GM12865 (cell line): Measurements from ENCODE around the gene NPR2.

Source experiments
- DNase-seq: peaks from one replicate; pipeline ENCODE4 v3.0.0; 2010; ENCODE audit warnings: low read depth
- H3K4me3 ChIP-seq: 2 replicates; pipeline ENCODE4 v1.5.1; 2011; ENCODE audit warnings: mild to moderate bottlenecking, low read depth, low read length, control low read depth
- TF ChIP-seq, protein P1 (sequence below): IDR thresholded peaks from 2 replicates; pipeline ENCODE4 v1.5.1; 2011; ENCODE audit warnings: low read length, control low read depth, low read depth, inconsistent platforms; ENCODE audit not compliant: insufficient read depth; ENCODE audit errors: missing control alignments

Gene NPR2

DNA sequence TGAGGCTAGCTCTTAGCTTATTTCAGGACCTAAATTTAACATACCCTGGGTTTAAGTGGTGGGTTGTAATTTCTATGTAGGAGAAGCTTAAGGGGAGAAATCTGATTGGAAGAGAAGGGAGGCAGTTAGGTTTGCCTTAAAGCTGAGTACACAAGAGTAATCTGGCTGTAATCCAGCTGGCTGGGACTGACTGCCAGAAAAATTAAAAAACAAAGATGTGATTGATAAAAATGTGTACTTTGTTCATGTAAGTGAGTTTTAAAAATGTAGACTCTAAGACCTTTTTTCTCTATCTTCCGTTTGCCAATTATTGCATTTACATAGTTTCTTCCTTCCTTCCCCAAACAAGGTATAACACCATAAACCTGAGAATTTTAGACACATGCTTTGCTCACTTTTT is 19.9 kb upstream of the NPR2 start:
- no peak overlapping the region for H3K4me3 ChIP-seq
- no peak for DNase-seq
- TF ChIP-seq, protein P1, sequence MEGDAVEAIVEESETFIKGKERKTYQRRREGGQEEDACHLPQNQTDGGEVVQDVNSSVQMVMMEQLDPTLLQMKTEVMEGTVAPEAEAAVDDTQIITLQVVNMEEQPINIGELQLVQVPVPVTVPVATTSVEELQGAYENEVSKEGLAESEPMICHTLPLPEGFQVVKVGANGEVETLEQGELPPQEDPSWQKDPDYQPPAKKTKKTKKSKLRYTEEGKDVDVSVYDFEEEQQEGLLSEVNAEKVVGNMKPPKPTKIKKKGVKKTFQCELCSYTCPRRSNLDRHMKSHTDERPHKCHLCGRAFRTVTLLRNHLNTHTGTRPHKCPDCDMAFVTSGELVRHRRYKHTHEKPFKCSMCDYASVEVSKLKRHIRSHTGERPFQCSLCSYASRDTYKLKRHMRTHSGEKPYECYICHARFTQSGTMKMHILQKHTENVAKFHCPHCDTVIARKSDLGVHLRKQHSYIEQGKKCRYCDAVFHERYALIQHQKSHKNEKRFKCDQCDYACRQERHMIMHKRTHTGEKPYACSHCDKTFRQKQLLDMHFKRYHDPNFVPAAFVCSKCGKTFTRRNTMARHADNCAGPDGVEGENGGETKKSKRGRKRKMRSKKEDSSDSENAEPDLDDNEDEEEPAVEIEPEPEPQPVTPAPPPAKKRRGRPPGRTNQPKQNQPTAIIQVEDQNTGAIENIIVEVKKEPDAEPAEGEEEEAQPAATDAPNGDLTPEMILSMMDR = no peak

DNA sequence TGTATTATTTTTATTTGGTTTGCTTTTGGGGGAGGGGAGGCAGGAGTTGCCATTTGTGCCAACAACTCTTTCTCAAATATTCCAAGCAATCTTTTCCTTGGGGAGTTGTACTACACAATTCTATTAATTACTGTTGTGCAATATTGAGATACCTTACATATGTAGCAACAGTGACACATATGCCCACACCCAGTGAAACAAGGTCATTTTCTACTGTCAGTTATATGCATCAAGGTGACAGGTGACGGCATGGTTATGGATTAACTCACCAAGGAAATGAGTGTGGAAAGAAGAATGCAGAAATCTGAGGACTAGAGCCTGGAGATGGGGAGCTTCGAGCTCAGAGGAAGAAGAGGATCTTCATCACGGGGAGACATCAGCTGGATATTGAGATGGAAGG is 19.4 kb upstream of the NPR2 start:
- TF ChIP-seq, protein P1 = no peak
- no peak overlapping the region for H3K4me3 ChIP-seq
- DNase-seq = no peak

DNA sequence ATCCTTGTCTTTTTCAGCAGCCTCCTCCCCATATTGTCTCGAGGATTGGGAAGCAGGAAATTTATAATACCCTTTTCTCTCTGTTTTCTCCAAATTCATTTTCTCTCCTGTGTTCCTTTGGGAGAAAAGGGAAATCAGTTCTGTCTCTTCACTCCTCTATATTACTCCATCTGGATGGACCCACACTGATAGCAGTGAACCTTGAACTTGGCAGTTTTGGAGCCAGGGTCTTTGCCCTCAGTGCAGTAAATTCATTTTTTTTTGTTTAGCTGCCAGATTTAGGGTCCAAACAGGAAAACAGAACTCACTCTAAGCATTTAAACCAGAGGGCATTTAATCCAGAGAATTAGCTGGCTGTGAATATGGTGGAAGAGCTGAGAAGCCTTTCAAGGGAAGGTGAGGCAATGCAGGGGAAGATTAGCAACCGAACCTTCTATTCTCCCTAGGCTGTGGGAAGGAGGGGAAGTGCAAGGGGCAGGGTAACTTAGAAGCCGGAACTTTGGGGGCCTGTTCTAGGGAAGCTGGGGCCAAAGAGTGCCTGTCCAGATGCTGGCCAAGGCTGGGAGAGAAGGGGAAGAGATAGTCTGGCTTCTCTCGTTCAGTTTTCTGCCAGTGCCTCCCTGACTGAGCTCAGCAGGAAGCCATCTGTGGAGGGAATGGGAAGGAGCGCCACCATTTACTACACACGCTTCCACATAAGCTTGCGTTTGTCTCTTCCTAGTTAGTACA is 16.3 kb upstream of the NPR2 start:
- DNase-seq = no peak

DNA sequence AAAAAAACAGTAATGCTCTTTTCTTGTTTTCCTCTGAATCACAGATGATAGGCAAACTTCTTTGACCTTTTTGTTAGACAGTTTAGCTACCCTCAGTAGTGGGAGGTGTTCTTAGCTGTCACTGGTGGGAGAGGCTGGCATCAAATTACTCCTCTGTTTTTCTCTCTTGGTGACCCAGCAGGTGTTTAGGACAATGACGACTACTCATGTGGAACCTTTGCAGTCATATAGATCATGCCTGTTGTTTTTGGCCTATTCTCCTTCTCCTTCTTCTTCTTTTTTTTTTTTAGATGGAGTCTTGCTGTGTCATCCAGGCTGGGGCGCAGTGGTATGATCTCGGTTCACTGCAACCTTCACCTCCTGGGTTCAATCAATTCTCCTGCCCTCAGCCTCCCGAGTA is 15.4 kb upstream of the NPR2 start:
- no peak overlapping the region for H3K4me3 ChIP-seq
- DNase-seq = peak; percentile 46
- TF ChIP-seq, protein P1 = no peak

More for the DNA sequence above, 16.3 kb upstream of the NPR2 start:
- no peak overlapping the region for H3K4me3 ChIP-seq
- TF ChIP-seq, protein P1 = no peak

DNA sequence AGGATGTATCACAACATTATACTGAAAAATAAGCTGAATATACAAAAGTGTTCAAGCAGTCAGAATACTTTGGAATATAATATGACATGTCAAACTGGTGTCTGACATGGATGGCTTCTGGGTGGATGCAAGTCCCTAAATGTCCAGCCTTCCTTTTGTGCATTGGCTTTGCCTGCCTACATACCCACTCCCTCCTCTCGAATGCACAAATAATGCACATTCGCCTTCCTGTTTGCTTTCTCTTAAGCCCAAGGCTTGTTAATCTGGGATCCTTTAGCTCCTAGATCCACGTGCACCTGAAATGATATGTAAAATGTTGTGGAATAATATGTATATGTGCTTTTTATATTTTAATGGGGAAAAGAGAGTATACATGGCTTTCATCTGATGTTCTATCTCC is 12.9 kb upstream of the NPR2 start:
- H3K4me3 ChIP-seq = no peak overlapping the region
- DNase-seq = no peak
- TF ChIP-seq, protein P1 = no peak

DNA sequence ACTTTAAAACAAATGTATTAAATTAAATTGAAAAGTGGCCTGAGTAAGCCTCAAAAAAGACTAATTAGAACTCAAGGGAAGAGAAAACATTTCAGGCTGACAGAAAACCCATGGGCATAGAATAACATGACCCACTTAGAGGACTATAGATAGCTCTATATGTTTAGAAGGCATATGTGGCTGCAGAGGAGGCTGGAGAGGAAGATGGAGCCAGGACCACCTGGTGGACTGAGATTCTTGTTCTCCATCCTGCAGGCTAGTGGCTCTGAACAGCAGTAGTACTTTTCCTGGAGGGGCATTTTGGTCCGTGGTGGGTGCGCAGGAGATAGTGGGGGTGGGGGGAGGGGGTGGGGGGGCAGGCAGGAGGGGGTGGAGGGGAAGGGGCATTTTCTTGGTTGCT is 10.3 kb upstream of the NPR2 start:
- TF ChIP-seq, protein P1 = no peak
- no peak for DNase-seq
- no peak overlapping the region for H3K4me3 ChIP-seq

DNA sequence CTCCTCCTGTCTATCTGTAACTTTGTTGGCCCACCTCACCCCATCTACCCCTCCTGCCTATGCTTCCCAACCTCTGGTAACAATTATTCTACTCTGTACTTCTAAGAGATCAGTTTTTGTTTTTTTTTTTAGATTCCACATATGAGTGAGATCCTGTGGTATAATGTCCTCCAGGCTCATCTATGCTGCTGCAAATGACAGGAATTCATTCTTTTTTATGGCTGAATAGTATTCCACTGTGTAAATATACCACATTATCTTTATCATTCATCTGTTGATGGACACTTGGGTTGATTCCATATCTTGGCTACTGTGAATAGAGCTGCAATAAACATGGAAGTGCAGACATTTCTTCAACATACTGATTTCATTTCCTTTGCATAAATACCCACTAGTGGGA is 8.0 kb upstream of the NPR2 start:
- H3K4me3 ChIP-seq = no peak overlapping the region
- TF ChIP-seq, protein P1 = no peak
- DNase-seq = no peak
